Left kidney (tissue), 2 donors: ENCODE measurements around the gene RENBP. TPM values are rescaled to one million over a fixed set of nuclear protein-coding genes. Genes with fewer than 3 reads are reported as not detected.

Experiments
- DNase-seq: peaks from one replicate; pipeline ENCODE4 v3.0.0-alpha.2; 2013
- polyA plus RNA-seq: library from polyadenylated mRNA; unstranded; fragments of 120-200 nt; gene quantifications from one replicate; pipeline ENCODE4 v1.2.1, GENCODE V29; 2013; ENCODE audit not compliant: insufficient read length

The RENBP gene
- polyA plus RNA-seq, 1 donor: 20.7 TPM

DNA sequence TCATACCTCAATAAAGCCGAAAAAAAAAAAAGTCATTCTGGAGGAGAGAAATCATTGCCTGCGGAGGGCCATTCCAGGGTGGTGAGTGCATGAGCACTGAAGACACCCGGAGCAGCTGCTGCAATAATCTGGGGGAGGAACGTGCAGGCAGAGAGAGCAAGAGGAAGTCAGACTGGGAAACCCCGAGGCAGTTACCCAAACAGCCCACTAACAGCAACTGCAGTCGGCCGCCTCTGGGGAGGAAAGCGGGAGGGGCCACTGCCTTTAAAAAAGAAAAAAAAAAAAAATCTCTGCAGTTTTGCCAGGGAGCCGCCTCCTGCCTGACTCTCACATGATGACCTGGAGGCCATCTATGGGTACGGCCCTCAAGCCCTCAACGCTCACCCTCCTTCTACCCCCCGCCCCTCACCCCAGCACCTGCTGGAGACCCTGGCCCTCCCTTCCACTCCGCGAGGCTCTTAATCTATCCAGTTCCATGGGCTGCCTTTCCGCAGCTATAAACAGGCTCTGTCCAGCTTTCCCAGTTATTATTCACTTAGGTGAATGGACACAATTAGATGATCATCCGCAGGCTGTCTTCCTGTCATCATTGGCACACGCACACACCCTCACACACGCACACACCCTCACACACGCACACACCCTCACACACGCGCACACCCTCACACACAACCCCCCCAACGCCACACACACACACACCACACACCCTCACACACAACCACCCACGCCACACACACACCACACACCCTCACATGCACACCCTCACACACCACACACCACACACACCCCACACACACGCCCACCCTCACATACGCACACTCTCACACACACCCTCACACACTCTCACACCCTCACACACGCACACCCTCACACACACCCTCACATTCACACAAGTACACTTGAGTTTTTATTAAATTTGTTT lies 43.4 kb downstream of the RENBP start:
- no peak for DNase-seq

GRCh38 chrX:153897899-153898298 lies 46.5 kb downstream of the RENBP start:
- DNase-seq: no peak

- no peak for DNase-seq
Measured at GRCh38 chrX:153889123-153889522, 55.3 kb downstream of the RENBP start.

DNA sequence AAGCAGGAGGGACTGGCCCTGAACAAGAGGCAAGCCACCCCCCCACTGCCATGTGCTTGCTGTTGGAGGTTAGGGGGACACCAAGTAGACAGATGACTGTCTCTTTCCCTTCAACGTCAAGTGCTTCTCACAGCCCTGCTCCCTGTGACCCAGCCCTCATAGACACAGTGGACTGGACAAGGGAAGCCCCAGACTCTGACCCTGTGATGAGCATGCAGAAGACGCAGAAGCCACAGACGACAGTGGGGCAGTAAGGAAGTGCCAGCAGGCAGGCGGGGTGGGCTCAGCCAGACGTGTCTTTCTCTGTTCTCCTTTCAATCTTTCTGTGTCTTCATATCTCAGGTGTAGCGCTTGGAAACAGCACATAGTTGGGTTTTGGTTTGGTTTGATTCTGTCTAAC lies 56.1 kb downstream of the RENBP start:
- DNase-seq: no peak

- DNase-seq: no peak
Measured at GRCh38 chrX:153887385-153887784, 57.1 kb downstream of the RENBP start.

- DNase-seq: no peak
Measured at GRCh38 chrX:153886915-153887314, 57.5 kb downstream of the RENBP start.

DNA sequence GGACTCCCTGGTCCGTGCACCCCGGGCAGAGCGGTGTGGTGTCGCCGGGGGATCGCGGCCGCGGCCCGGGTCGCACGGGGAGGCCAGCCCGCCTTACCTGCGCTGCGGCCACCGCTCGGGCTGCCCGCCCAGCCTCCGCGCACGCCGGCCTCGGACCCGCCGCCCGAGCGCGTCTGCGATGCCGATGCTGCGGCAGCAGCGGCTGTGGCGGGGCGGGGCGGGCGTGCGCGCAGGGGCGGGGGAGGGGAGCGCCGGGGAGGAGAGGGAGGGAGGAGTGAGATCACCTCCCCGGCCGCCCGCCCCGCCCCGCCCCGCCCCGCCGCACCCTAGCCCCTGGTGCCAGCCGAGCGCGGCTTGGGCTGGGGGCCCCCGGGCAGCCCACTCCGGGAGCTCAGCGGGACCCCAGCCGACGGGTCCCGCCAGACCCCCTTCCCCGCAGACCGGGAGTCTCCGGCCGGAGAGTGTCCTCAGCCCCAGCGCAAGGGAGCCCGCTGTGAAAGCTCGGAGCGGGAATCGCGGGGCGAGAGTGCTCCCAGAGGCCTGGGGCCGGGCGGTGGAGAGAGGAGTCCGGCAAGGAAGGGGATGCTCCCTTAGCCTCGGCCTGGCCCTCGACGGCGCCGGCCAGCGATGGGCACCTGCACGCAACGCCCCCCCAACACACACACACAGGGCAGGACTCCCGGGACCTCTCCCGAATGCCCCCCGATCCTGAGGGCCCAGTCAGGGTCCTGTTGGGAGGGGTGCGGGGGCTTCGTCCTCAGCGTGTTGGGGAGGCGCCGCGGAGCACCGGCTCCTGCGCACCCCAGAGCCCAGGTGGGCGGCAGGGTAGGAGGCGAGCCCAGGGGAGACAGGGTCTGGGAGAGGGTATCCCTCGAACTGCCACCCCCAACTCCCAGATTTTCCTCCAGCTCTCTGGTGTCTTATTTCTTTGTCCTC lies 58.2 kb downstream of the RENBP start, which contains the start of gene L1CAM:
Gene L1CAM, minus strand, starts transcription at position 206 of the 936 bp plus-strand sequence. CDS start 10,337 bp downstream, outside the sequence.
- DNase-seq: no peak

Other genes with a start within 250 kb of the RENBP start
- 184 TPM for gene BCAP31, start 220.3 kb downstream of the RENBP start, polyA plus RNA-seq
- gene ABCD1, start 219.8 kb downstream of the RENBP start, polyA plus RNA-seq: 6.4 TPM
- 1.5 TPM for gene PLXNB3, start 180.4 kb downstream of the RENBP start, polyA plus RNA-seq
- gene SRPK3, start 163.6 kb downstream of the RENBP start, polyA plus RNA-seq: 0.73 TPM
- 70.1 TPM for gene IDH3G, start 150.3 kb downstream of the RENBP start, polyA plus RNA-seq
- gene SSR4, start 150.0 kb downstream of the RENBP start, polyA plus RNA-seq: 134 TPM
- gene PDZD4, start 114.1 kb downstream of the RENBP start, polyA plus RNA-seq: 8.5 TPM
- 46.9 TPM for gene L1CAM, start 58.5 kb downstream of the RENBP start, polyA plus RNA-seq
- gene AVPR2, start 40.0 kb downstream of the RENBP start, polyA plus RNA-seq: 2.0 TPM
- gene ARHGAP4, start 18.4 kb downstream of the RENBP start, polyA plus RNA-seq: 29.1 TPM
- gene NAA10, start 9.6 kb downstream of the RENBP start, polyA plus RNA-seq: 62.1 TPM
- 43.2 TPM for gene HCFC1, start 27.2 kb upstream of the RENBP start, polyA plus RNA-seq
- 5.2 TPM for gene TMEM187, start 28.1 kb upstream of the RENBP start, polyA plus RNA-seq
- 54.3 TPM for gene IRAK1, start 75.3 kb upstream of the RENBP start, polyA plus RNA-seq
- 29.0 TPM for gene MECP2, start 153.1 kb upstream of the RENBP start, polyA plus RNA-seq
- gene OPN1LW, start 199.6 kb upstream of the RENBP start, polyA plus RNA-seq: not detected
- not detected for gene OPN1MW, start 238.0 kb upstream of the RENBP start, polyA plus RNA-seq